Head of caudate nucleus (tissue), 42 donors: ENCODE results near the gene PPP1CA.
"Not testable (repeated sequence)": the region's sequence is repeated elsewhere in the genome, so short reads cannot be mapped to it uniquely, and the experiment has no call there.

Experiments used
- DNase-seq, 42 donors: peaks; one replicate each; pipeline versions ENCODE4 v3.0.0 to v3.0.0-alpha.2; 2020 to 2021; ENCODE audit warnings: mixed read lengths in 7 of 42
- intact Hi-C: fragments of 100-400 bp; cut with DNase I; formaldehyde crosslinking; loops from one replicate; pipeline ENCODE4 v1.15.0; 2022

PPP1CA gene

DNA sequence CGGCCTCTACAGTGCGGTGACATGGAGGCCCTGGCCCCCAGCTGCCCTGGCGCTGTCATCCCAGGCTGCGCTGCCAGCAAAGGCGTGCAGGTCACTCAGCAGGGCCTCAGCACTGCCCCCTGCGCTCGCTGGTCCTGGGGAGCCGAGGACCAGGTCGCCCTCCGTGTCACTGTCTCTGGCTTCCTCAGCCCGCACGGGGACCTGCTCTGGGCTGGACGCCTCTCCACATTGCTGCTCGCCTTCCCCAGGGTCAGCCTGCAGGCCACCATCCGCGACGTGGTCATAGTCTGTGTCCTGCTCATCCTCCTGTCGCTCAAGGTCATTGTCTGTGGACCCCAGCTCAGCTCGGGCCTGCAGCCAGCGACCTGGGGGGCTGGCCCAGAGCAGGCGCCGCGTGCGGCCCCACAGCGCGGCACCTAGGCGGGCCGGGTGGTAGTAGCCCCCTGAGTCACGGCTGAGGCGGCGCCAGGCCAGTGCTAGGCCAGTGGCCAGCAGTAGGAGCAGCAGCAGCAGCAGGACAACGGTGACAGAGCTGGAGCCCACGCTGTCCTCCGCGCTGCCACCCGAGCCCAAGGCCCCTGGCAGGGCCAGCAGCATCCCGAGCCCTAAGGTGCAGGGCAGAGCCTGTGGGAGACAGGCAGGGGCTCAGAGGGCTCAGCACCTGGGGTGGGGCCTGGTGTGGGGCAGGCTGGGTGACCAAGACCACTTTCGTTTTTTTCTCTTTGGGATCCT lies 34.2 kb upstream of the PPP1CA start:
- no peak for DNase-seq
- intact Hi-C loops: no loop called here

- intact Hi-C loops: no loop called here
- no peak for DNase-seq
Observed at GRCh38 chr11:67435031-67435726, 33.5 kb upstream of the PPP1CA start.

- no peak for DNase-seq
- intact Hi-C loops: no loop called here
Observed at GRCh38 chr11:67434395-67434881, 32.8 kb upstream of the PPP1CA start.

DNA sequence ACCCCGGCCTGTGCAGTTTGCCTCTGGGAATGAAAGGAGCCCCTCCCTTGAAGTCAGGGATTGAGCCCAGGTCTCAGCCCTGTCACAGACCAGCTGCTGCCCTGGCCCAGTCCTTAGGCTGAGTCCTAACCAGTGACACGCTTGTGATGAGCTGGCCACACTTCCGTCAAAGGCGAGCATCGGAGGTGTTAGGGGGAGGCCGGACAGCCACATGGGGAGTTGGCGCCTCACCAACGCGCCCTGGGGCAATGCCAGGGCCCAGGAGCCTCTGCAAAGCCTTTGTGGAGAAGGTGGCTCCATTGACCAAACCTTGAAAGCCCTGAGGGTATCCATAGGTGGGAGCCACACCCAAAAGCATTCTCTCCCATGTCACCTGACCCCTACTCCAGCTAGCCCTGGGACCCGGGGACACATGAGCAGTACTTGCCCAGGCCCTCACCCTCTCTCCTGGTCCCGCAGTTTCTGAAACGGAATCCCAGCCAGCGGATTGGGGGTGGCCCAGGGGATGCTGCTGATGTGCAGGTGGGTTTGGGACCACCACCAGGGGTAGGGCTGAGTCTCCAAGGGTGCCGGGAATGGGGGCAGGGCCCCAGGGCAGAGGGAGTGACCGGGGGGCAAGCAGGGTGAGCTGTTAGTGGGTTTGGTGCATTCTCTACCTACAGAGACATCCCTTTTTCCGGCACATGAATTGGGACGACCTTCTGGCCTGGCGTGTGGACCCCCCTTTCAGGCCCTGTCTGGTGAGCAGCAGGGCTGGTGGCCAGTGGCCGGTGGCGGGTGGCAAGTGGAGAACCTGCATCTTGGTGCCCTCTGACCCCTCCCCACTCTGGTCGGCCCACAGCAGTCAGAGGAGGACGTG lies 32.1 kb upstream of the PPP1CA start:
- intact Hi-C loops: no loop called here

GRCh38 chr11:67432655-67433349 lies 31.1 kb upstream of the PPP1CA start:
- intact Hi-C loops: no loop called here
- DNase-seq: no peak

More for the DNA sequence above, 32.1 kb upstream of the PPP1CA start:
- DNase-seq: no peak

DNA sequence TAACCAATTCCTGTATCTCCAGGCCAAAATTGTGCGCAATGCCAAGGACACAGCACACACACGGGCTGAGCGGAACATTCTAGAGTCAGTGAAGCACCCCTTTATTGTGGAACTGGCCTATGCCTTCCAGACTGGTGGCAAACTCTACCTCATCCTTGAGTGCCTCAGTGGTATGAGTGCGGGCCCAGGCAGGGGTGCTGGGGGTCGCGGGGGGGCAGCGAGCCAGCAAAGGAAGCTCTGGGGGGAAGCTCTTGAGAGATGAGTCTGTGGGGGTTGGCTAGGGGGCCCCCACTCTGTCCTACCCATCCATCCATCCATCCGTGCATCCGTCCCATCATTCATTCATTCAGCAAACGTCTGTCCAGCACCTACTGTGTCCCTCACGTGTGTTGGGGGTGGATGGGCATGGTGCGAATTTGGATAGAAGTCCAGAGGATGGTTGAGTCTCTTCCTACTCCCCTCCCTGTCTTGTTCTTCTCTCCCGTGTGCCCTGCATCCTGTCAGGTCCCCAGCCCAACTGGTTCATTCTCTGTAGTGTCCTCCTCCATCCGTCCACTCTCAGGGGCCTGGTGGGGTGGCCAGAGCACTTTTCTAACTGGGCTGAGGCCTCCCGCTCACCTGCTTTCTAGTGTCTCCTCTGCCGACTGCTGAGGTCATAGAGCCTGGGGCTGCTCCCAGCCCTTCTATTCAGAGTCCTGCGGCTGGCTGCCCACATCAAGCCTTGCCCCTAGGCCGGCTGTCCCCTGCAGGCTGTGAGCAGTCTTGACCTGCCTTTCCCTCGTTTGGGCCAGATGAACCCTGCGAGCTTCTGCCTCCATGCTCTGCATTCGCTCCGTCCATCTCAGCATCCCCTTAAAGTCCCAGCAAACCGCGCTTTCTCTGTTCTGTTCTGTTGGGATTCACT lies 29.9 kb upstream of the PPP1CA start:
- intact Hi-C loops: no loop called here

GRCh38 chr11:67429722-67430121 lies 28.1 kb upstream of the PPP1CA start:
- intact Hi-C loops: no loop called here
- no peak for DNase-seq

More for the DNA sequence above, 29.9 kb upstream of the PPP1CA start:
- DNase-seq: no peak

DNA sequence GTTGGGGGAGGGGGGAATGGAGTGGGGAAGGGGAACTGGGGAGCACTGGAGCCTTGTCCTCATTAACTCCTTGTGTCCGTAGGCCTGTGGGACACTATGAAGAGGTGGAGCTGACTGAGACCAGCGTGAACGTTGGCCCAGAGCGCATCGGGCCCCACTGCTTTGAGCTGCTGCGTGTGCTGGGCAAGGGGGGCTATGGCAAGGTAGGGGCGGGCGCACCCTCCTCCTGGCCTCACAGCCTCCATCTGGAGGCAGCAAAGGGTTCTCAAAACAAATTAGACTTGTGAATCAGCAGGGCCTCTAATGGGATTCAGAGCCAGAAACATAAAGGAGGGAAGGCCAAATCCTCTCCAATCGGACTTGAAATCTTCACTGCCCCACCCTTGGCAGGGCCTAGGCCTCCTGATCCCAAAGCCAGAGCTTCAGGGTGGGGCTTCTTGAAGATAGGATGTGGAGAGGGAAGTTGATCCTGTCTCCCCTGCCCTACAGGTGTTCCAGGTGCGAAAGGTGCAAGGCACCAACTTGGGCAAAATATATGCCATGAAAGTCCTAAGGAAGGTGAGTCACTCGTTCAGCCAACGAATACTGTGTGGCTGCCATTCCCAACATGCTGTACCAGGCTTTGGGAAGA lies 27.5 kb upstream of the PPP1CA start:
- intact Hi-C loops: no loop called here

GRCh38 chr11:67428052-67429001 lies 26.7 kb upstream of the PPP1CA start, which contains the start of gene RPS6KB2:
Gene RPS6KB2 (plus strand): TSS chr11:67428494. CDS start chr11:67428546, 52 bp downstream.
- intact Hi-C loops: no loop called here

More for the DNA sequence above, 27.5 kb upstream of the PPP1CA start:
- DNase-seq: no peak

GRCh38 chr11:67427364-67427859 lies 25.8 kb upstream of the PPP1CA start:
- intact Hi-C loops: not testable (repeated sequence)
- peak in 2 of 42 donors; percentile 24 to 36 for DNase-seq

More at GRCh38 chr11:67428052-67429001, 26.7 kb upstream of the PPP1CA start, which contains the start of gene RPS6KB2:
- DNase-seq: peak; percentile 89 to 100 (median 99)

- DNase-seq: peak in 1 of 42 donors; percentile 36
- intact Hi-C loops: no loop called here
Observed at GRCh38 chr11:67423891-67424613, 22.4 kb upstream of the PPP1CA start.

GRCh38 chr11:67423466-67423865 lies 21.8 kb upstream of the PPP1CA start:
- DNase-seq: no peak
- intact Hi-C loops: no loop called here

GRCh38 chr11:67422891-67423290 lies 21.2 kb upstream of the PPP1CA start:
- intact Hi-C loops: no loop called here
- no peak for DNase-seq

GRCh38 chr11:67421430-67422031 lies 19.9 kb upstream of the PPP1CA start:
- no peak for DNase-seq
- intact Hi-C loops: no loop called here
